Keratinocyte (primary cell): Measurements from ENCODE around the gene GRB10. TPM values are rescaled to one million over a fixed set of nuclear protein-coding genes. Genes with fewer than 3 reads are reported as not detected.

ENCODE experiments used
- DNase-seq: peaks from one replicate; pipeline ENCODE4 v3.0.0-alpha.2; 2011; ENCODE audit warnings: low read depth, missing footprints, low spot score
- FAIRE-seq: peaks from 2 replicates; lab custom pipeline; 2011; peaks lifted over from hg19 to GRCh38; lab: Jason Lieb, UNC
- H2AFZ ChIP-seq: 2 replicates; pipeline ENCODE4 v1.6.0; 2012; ENCODE audit warnings: low read length, control low read depth, inconsistent platforms; ENCODE audit not compliant: control insufficient read depth
- H3K27ac ChIP-seq: 2 replicates; pipeline ENCODE4 v1.5.1; 2011; ENCODE audit warnings: low read length; ENCODE audit not compliant: control insufficient read depth, insufficient read depth
- H3K27me3 ChIP-seq: 3 replicates; pipeline ENCODE4 v1.6.0; 2011; ENCODE audit warnings: low read length; ENCODE audit not compliant: control insufficient read depth, insufficient read depth; ENCODE audit errors: extremely low read depth
- H3K36me3 ChIP-seq, 2 experiments: 2 replicates in 1 of 2; 3 replicates in 1 of 2; pipeline ENCODE4 v1.5.1; 2011; ENCODE audit warnings: low read length in 2 of 2, mild to moderate bottlenecking in 1 of 2; ENCODE audit not compliant: control insufficient read depth in 2 of 2, insufficient read depth in 2 of 2; ENCODE audit errors: extremely low read depth in 1 of 2
- H3K4me1 ChIP-seq: 3 replicates; pipeline ENCODE4 v1.5.1; 2011; ENCODE audit warnings: low read length; ENCODE audit not compliant: control insufficient read depth, insufficient read depth; ENCODE audit errors: extremely low read depth
- H3K4me2 ChIP-seq: 3 replicates; pipeline ENCODE4 v1.6.0; 2011; ENCODE audit warnings: low read depth, low read length; ENCODE audit not compliant: control insufficient read depth, insufficient read depth; ENCODE audit errors: extremely low read depth
- H3K4me3 ChIP-seq, 3 experiments: fragments of 200-600 bp in 1 of 3; sonication (generic) in 1 of 3; 2 replicates in 2 of 3; 3 replicates in 1 of 3; pipeline ENCODE4 v1.5.1; 2011 to 2016; ENCODE audit warnings: low read length in 3 of 3, mild to moderate bottlenecking in 3 of 3, control low read depth in 2 of 3, inconsistent platforms in 1 of 3, low read depth in 1 of 3, mixed read lengths in 1 of 3, mixed run types in 1 of 3, moderate library complexity in 1 of 3; ENCODE audit not compliant: control insufficient read depth in 2 of 3, insufficient read depth in 2 of 3; ENCODE audit errors: extremely low read depth in 1 of 3
- H3K79me2 ChIP-seq: 2 replicates; pipeline ENCODE4 v1.6.0; 2012; ENCODE audit warnings: low read length; ENCODE audit not compliant: control insufficient read depth, insufficient read depth
- H3K9ac ChIP-seq: 3 replicates; pipeline ENCODE4 v1.6.0; 2011; ENCODE audit warnings: low read length; ENCODE audit not compliant: control insufficient read depth, insufficient read depth; ENCODE audit errors: extremely low read depth
- H3K9me1 ChIP-seq: 3 replicates; pipeline ENCODE4 v1.6.0; 2011; ENCODE audit warnings: low read length; ENCODE audit not compliant: control insufficient read depth, insufficient read depth; ENCODE audit errors: extremely low read depth
- H3K9me3 ChIP-seq: 2 replicates; pipeline ENCODE4 v1.5.1; 2012; ENCODE audit warnings: low read depth, low read length; ENCODE audit not compliant: control insufficient read depth
- H4K20me1 ChIP-seq: 3 replicates; pipeline ENCODE4 v1.6.0; 2011; ENCODE audit warnings: low read length; ENCODE audit not compliant: control insufficient read depth, insufficient read depth; ENCODE audit errors: extremely low read depth
- CTCF ChIP-seq, 3 experiments: IDR thresholded peaks in 1 of 3; conservative IDR thresholded peaks in 1 of 3; optimal IDR thresholded peaks in 1 of 3; 2 replicates in 2 of 3; 3 replicates in 1 of 3; pipeline versions ENCODE3 to v1.5.1; 2011; ENCODE audit warnings: low read length in 3 of 3, mild to moderate bottlenecking in 3 of 3, moderate library complexity in 2 of 3, control low read depth in 1 of 3, inconsistent platforms in 1 of 3; ENCODE audit not compliant: insufficient read depth in 2 of 3; ENCODE audit errors: extremely low read depth in 1 of 3
- EZH2 ChIP-seq: IDR thresholded peaks from one replicate; pipeline ENCODE4 v1.6.1; 2012; ENCODE audit warnings: inconsistent platforms, mild to moderate bottlenecking, low read length, moderate library complexity
- dilution Hi-C: fragments of 300-500 bp; cut with MboI; formaldehyde crosslinking; loops from one replicate; pipeline ENCODE4 v1.7.0; 2020; ENCODE audit warnings: low sequenced_read_pairs; ENCODE audit not compliant: extremely low pct_ligation_motif_present
- polyA plus RNA-seq, 5 experiments: library from polyadenylated mRNA; depleted of rRNA in 3 of 5; stranded (reverse) in 3 of 5; stranded (forward) in 1 of 5; unstranded in 1 of 5; fragments of >200 nt; gene quantifications; 1 replicate in 1 of 5; 2 replicates in 3 of 5; 3 replicates in 1 of 5; pipeline versions ENCODE4 v1.2.1 to v1.2.3, GENCODE V29; 2011 to 2012; ENCODE audit warnings: missing spikeins in 2 of 5, low read depth in 1 of 5, low replicate concordance in 1 of 5

Gene GRB10
- polyA plus RNA-seq, 1 donor (not counting 4 experiments of a cell fraction or from before 2014, with no cell fraction given) = 4.4 TPM

- Histone ChIP-seq H4K20me1 (no peaks in the 10 kb centered on the region), H3K79me2 (no peaks in the 10 kb centered on the region), H3K4me1 (peaks cover 9% of the 10 kb centered on the region), H3K36me3 (no peaks in the 10 kb centered on the region), H3K27ac (no peak overlapping the region), H3K9me3 (no peaks in the 10 kb centered on the region), H3K27me3 (peaks cover 4% of the 10 kb centered on the region), H3K9me1 (no peaks in the 10 kb centered on the region), H3K4me3 (no peak overlapping the region), H3K4me2 (no peak overlapping the region), H3K9ac (no peak overlapping the region), H2AFZ (no peak overlapping the region)
- dilution Hi-C loops = no loop called here
- no peak for DNase-seq
- FAIRE-seq = no peak
- TF ChIP-seq CTCF (optimal IDR thresholded peaks at IDR 0.05 in 1 of 3, IDR thresholded peaks at IDR 0.05 in 1 of 3, conservative IDR thresholded peaks at IDR 0.05 in 1 of 3; ENCODE audit: extremely low read depth in 1 of 3, insufficient read depth in 2 of 3, low read length in 3 of 3) (no peak), EZH2 (no peak)
These were observed 131.3 kb downstream of the GRB10 start for GRCh38 chr7:50651271-50651989.

GRCh38 chr7:50650057-50650664, 132.5 kb downstream of the GRB10 start:
- Histone ChIP-seq H3K79me2 (no peaks in the 10 kb centered on the region), H3K27ac (no peak overlapping the region), H3K9ac (no peak overlapping the region), H2AFZ (no peak overlapping the region), H3K4me3 (no peak overlapping the region), H3K9me3 (no peaks in the 10 kb centered on the region), H3K36me3 (no peaks in the 10 kb centered on the region), H3K9me1 (no peaks in the 10 kb centered on the region), H3K4me1 (peaks cover 9% of the 10 kb centered on the region), H3K27me3 (peaks cover 4% of the 10 kb centered on the region), H3K4me2 (peak overlapping the region; percentile 12), H4K20me1 (no peaks in the 10 kb centered on the region)
- FAIRE-seq (peak; percentile 93), DNase-seq (no peak)
- TF ChIP-seq EZH2 = no peak
- TF ChIP-seq CTCF (optimal IDR thresholded peaks at IDR 0.05 in 1 of 3, IDR thresholded peaks at IDR 0.05 in 1 of 3, conservative IDR thresholded peaks at IDR 0.05 in 1 of 3; ENCODE audit: extremely low read depth in 1 of 3, insufficient read depth in 2 of 3, low read length in 3 of 3) = no peak
- dilution Hi-C loops = no loop called here
